Activated CD8-positive, alpha-beta T cell treated with anti-CD3 and anti-CD28 coated beads, Interleukin-2, amount 10 ng/mL, durations not matched to agents 7 days and 5 days (primary cell): Measurements from ENCODE around the gene ZNF718. TPM values are rescaled to one million over a fixed set of nuclear protein-coding genes. Genes with fewer than 3 reads are reported as not detected.
A peak's percentile ranks its signal among the peaks of the same experiment; 100 is the strongest.
"Not testable (repeated sequence)": the region's sequence is repeated elsewhere in the genome, so short reads cannot be mapped to it uniquely, and the experiment has no call there.

Source experiments
- ATAC-seq: fragments of 150-1000 bp; cut with Tn5 transposase; one replicate; pipeline ENCODE4 v1.10.0; 2021; ENCODE audit warnings: moderate library complexity
- CTCF ChIA-PET: fragments of 350-600 bp; sonication (Branson Sonifier 250); formaldehyde crosslinking; loops from one replicate; lab custom pipeline; 2021; ENCODE audit warnings: antibody characterized with exemption; lab: Charles Lee
- POLR2A ChIA-PET: fragments of 350-600 bp; sonication (Branson Sonifier 250); formaldehyde crosslinking; loops from one replicate; lab custom pipeline; 2021; ENCODE audit warnings: antibody characterized with exemption; lab: Charles Lee
- DNase-seq: peaks from one replicate; pipeline ENCODE4 v3.0.0-alpha.2; 2020
- H3K27ac Mint-ChIP-seq: one replicate; pipeline ENCODE4 v1.8.0; 2021; ENCODE audit warnings: mild to moderate bottlenecking, mixed read lengths
- H3K27me3 Mint-ChIP-seq: one replicate; pipeline ENCODE4 v1.8.0; 2021; ENCODE audit warnings: low read depth, mixed read lengths
- H3K36me3 Mint-ChIP-seq: one replicate; pipeline ENCODE4 v1.8.0; 2021; ENCODE audit warnings: low read depth, mixed read lengths
- H3K4me1 Mint-ChIP-seq: one replicate; pipeline ENCODE4 v1.8.0; 2021; ENCODE audit warnings: low read depth, mixed read lengths
- H3K4me3 Mint-ChIP-seq: one replicate; pipeline ENCODE4 v1.8.0; 2021; ENCODE audit warnings: mild to moderate bottlenecking, mixed read lengths
- H3K9me3 Mint-ChIP-seq: one replicate; pipeline ENCODE4 v1.8.0; 2022; ENCODE audit warnings: mixed read lengths; ENCODE audit not compliant: insufficient read depth
- total RNA-seq, 2 experiments: library from RNA; stranded (reverse); gene quantifications; one replicate each; pipeline ENCODE4 v1.2.3, GENCODE V29; 2021

Gene ZNF718
- total RNA-seq, 2 experiments from 2014 or later: 11.5 to 12.4 TPM

GRCh38 chr4:120616-121015 is 3.7 kb upstream of the ZNF718 start:
- Mint-ChIP-seq H3K27ac (peak overlapping the region; percentile 84), H3K36me3 (peaks cover 43% of the 10 kb centered on the region), H3K4me3 (no peak overlapping the region), H3K4me1 (peaks cover 35% of the 10 kb centered on the region), H3K9me3 (peaks cover 47% of the 10 kb centered on the region), H3K27me3 (no peaks in the 10 kb centered on the region)
- no peak for ATAC-seq
- DNase-seq: no peak
- ChIA-PET CTCF (interaction anchor here (0.8 to 1.1 kb wide), 2 partner anchors 22 to 1002 kb away, joined by 3 read pairs; no protein-coding TSS in a partner anchor), POLR2A (no interaction called here)

- Mint-ChIP-seq H3K36me3 (peaks cover 51% of the 10 kb centered on the region), H3K9me3 (peaks cover 51% of the 10 kb centered on the region), H3K27me3 (no peaks in the 10 kb centered on the region), H3K4me3 (peak overlapping the region; percentile 16), H3K4me1 (peaks cover 40% of the 10 kb centered on the region), H3K27ac (peak overlapping the region; percentile 84)
- DNase-seq (peak; percentile 65), ATAC-seq (no peak)
- POLR2A ChIA-PET: no interaction called here
- CTCF ChIA-PET: no interaction called here
Measured at GRCh38 chr4:121408-122084, 2.8 kb upstream of the ZNF718 start.

- H3K9me3 Mint-ChIP-seq: peaks cover 49% of the 10 kb centered on the region
- not testable (repeated sequence) for DNase-seq, ATAC-seq, H3K27me3 Mint-ChIP-seq
- ChIA-PET POLR2A (interaction anchor here (0.6 to 2.7 kb wide), 7 partner anchors 9 to 375 kb away, joined by 3 to 15 read pairs (median 5); partner anchors contain the start of genes PIGG, ZNF141 and ZNF721), CTCF (interaction anchor here (0.6 to 1.4 kb wide), 4 partner anchors 18 to 214 kb away, joined by 3 to 7 read pairs (median 3); partner anchors contain the start of genes ZNF141 and ZNF732)
- peak overlapping the region; percentile 97 for H3K27ac Mint-ChIP-seq
- peaks cover 72% of the 10 kb centered on the region for H3K36me3 Mint-ChIP-seq
- peaks cover 38% of the 10 kb centered on the region for H3K4me1 Mint-ChIP-seq
- H3K4me3 Mint-ChIP-seq: peak overlapping the region; percentile 95
Measured at GRCh38 chr4:123922-124274, 403 bp upstream of the ZNF718 start.

GRCh38 chr4:125091-125771 is 930 bp downstream of the ZNF718 start:
- no peaks in the 10 kb centered on the region for H3K27me3 Mint-ChIP-seq
- peak overlapping the region; percentile 95 for H3K4me3 Mint-ChIP-seq
- peaks cover 37% of the 10 kb centered on the region for H3K4me1 Mint-ChIP-seq
- DNase-seq: peak; percentile 44
- H3K9me3 Mint-ChIP-seq: peaks cover 49% of the 10 kb centered on the region
- CTCF ChIA-PET: no interaction called here
- POLR2A ChIA-PET: interaction anchor here (0.6 to 2.7 kb wide), 9 partner anchors 8 to 373 kb away, joined by 3 to 15 read pairs (median 4); partner anchors contain the start of gene ZNF141
- peak; percentile 8 for ATAC-seq
- H3K36me3 Mint-ChIP-seq: peaks cover 80% of the 10 kb centered on the region
- H3K27ac Mint-ChIP-seq: peak overlapping the region; percentile 97

GRCh38 chr4:125833-126232 is 1.5 kb downstream of the ZNF718 start:
- peaks cover 31% of the 10 kb centered on the region for H3K4me1 Mint-ChIP-seq
- ChIA-PET CTCF (no interaction called here), POLR2A (interaction anchor here (2.4 to 2.7 kb wide), 2 partner anchors 9 to 348 kb away, joined by 14 to 15 read pairs; no protein-coding TSS in a partner anchor)
- no peaks in the 10 kb centered on the region for H3K27me3 Mint-ChIP-seq
- peak overlapping the region; percentile 97 for H3K27ac Mint-ChIP-seq
- peaks cover 43% of the 10 kb centered on the region for H3K9me3 Mint-ChIP-seq
- DNase-seq (no peak), ATAC-seq (no peak)
- peak overlapping the region; percentile 95 for H3K4me3 Mint-ChIP-seq
- peaks cover 76% of the 10 kb centered on the region for H3K36me3 Mint-ChIP-seq

- Mint-ChIP-seq H3K36me3 (peaks cover 68% of the 10 kb centered on the region), H3K4me3 (no peak overlapping the region), H3K27ac (no peak overlapping the region), H3K4me1 (peaks cover 3% of the 10 kb centered on the region), H3K27me3 (no peaks in the 10 kb centered on the region), H3K9me3 (peaks cover 25% of the 10 kb centered on the region)
- DNase-seq (no peak), ATAC-seq (no peak)
- CTCF ChIA-PET: no interaction called here
- POLR2A ChIA-PET: no interaction called here
Measured at GRCh38 chr4:132483-132882, 8.2 kb downstream of the ZNF718 start.

- Mint-ChIP-seq H3K4me1 (peaks cover 3% of the 10 kb centered on the region), H3K4me3 (no peak overlapping the region), H3K9me3 (peaks cover 64% of the 10 kb centered on the region), H3K36me3 (peaks cover 91% of the 10 kb centered on the region), H3K27me3 (no peaks in the 10 kb centered on the region), H3K27ac (no peak overlapping the region)
- DNase-seq (no peak), ATAC-seq (no peak)
- POLR2A ChIA-PET: no interaction called here
- CTCF ChIA-PET: no interaction called here
Measured at GRCh38 chr4:138935-139334, 14.6 kb downstream of the ZNF718 start.

- POLR2A ChIA-PET: interaction anchor here (1.7 kb wide), 1 partner anchor 15 kb away, joined by 5 read pairs; the partner anchor contains the start of gene ZNF718
Measured at GRCh38 chr4:139691-140090, 15.4 kb downstream of the ZNF718 start.

GRCh38 chr4:146621-147020 is 22.3 kb downstream of the ZNF718 start:
- H3K9me3 Mint-ChIP-seq: peaks cover 69% of the 10 kb centered on the region
- CTCF ChIA-PET: no interaction called here
- H3K4me3 Mint-ChIP-seq: no peak overlapping the region
- H3K36me3 Mint-ChIP-seq: peaks cover 73% of the 10 kb centered on the region
- DNase-seq: no peak
- no peaks in the 10 kb centered on the region for H3K27me3 Mint-ChIP-seq
- POLR2A ChIA-PET: no interaction called here
- H3K4me1 Mint-ChIP-seq: no peaks in the 10 kb centered on the region
- ATAC-seq: no peak
- no peak overlapping the region for H3K27ac Mint-ChIP-seq

More at GRCh38 chr4:139691-140090, 15.4 kb downstream of the ZNF718 start:
- peaks cover 71% of the 10 kb centered on the region for H3K9me3 Mint-ChIP-seq
- no peaks in the 10 kb centered on the region for H3K27me3 Mint-ChIP-seq
- no peak overlapping the region for H3K4me3 Mint-ChIP-seq
- CTCF ChIA-PET: no interaction called here
- no peak overlapping the region for H3K27ac Mint-ChIP-seq
- no peak for DNase-seq
- H3K36me3 Mint-ChIP-seq: peaks cover 93% of the 10 kb centered on the region
- no peak for ATAC-seq
- peaks cover 3% of the 10 kb centered on the region for H3K4me1 Mint-ChIP-seq

- ChIA-PET POLR2A (no interaction called here), CTCF (no interaction called here)
- H3K36me3 Mint-ChIP-seq: peaks cover 68% of the 10 kb centered on the region
- no peak overlapping the region for H3K4me3 Mint-ChIP-seq
- no peak overlapping the region for H3K27ac Mint-ChIP-seq
- no peak for ATAC-seq
- no peaks in the 10 kb centered on the region for H3K27me3 Mint-ChIP-seq
- no peaks in the 10 kb centered on the region for H3K4me1 Mint-ChIP-seq
- H3K9me3 Mint-ChIP-seq: peaks cover 64% of the 10 kb centered on the region
- no peak for DNase-seq
Measured at GRCh38 chr4:147233-147632, 22.9 kb downstream of the ZNF718 start.

GRCh38 chr4:161496-162284 is 37.4 kb downstream of the ZNF718 start:
- DNase-seq (no peak), ATAC-seq (no peak)
- POLR2A ChIA-PET: interaction anchor here (0.7 kb wide), 1 partner anchor 104 kb away, joined by 3 read pairs; no protein-coding TSS in a partner anchor
- Mint-ChIP-seq H3K9me3 (peaks cover 49% of the 10 kb centered on the region), H3K27ac (no peak overlapping the region), H3K4me1 (no peaks in the 10 kb centered on the region), H3K27me3 (no peaks in the 10 kb centered on the region), H3K4me3 (no peak overlapping the region), H3K36me3 (peaks cover 58% of the 10 kb centered on the region)
- CTCF ChIA-PET: no interaction called here
